ENCODE data around the gene SPRED3.

DNA sequence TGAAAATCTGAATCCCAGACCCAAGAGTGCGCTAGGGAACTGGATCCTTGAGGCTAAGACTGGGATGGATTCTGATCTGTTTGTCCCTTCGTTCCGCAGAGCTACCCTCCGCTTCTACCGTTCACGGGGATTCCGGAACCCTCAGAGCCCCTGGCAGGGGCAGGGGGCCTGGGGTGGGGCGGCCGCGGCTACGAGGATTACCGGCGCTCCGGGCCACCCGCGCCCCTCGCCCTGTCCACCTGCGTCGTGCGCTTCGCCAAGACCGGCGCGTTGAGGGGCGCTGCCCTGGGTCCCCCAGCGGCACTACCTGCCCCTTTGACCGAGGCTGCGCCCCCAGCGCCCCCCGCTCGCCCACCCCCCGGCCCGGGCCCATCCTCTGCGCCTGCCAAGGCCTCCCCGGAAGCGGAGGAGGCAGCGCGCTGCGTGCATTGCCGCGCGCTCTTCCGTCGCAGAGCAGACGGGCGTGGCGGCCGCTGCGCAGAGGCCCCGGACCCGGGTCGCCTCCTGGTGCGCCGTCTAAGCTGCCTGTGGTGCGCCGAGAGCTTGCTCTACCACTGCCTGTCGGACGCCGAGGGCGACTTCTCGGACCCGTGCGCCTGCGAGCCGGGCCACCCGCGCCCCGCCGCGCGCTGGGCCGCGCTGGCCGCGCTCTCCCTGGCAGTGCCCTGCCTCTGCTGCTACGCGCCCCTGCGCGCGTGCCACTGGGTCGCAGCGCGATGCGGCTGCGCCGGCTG lies 7.1 kb downstream of the SPRED3 start:
- TF ChIP-seq CTCF (IDR thresholded peaks at IDR 0.05; ENCODE audit: low read depth, low read length) (no peak), EZH2phosphoT487 (IDR thresholded peaks at IDR 0.05; ENCODE audit: low read depth) (no peak)
